ENCODE results near the gene NFYC.

DNA sequence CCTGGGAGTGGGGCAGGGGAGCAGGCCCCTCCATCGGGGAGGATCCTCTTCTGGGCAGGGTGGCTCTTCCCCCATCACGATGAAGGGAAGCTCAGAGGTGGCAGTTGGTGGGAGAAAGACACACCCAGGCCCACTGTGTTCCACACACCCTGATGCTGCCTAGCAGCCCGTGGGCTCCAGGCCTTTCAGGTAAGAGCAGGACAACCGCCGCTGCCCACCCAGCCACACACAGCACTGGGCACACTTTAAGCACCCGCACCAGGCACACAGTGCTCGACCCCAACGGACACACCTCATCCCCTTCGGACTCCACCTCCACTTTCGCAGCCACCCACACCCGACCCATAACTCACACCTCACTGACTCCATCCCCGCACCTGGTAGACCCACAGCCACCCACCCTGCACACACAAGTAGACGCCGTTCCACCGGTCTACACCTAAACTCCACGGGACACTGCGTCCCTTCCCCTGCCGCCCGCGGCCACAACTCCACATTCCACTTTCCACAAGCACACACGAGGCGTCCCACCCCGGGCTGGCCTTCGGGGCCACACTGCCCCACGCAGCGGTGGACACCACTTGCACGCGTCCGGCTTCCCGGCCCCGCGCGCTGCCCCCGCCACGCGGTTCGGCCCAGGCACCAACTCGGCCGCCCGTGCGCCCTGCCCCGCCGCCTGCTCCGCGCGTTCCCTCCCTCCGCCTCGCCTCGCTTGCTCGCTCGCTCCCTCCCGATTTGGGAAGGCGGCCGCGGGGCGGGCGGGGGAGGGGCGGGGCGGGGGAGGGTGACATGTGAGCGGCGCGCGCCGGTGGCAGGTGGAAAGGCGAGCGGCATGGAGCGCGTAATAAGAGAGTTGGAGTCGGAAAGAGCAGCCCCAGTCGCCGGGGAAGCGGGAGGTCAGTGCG, 91.7 kb downstream of the NFYC start, which contains the start of gene KCNQ4:
- TF ChIP-seq POLR2AphosphoS5 (IDR thresholded peaks at IDR 0.05; ENCODE audit: low read depth, low read length): no peak
- TF ChIP-seq REST (IDR thresholded peaks at IDR 0.05; ENCODE audit: insufficient read depth in 1 of 2, low read depth in 2 of 2, low read length in 2 of 2): no peak
- TF ChIP-seq TAF1 (IDR thresholded peaks at IDR 0.05; ENCODE audit: borderline replicate concordance, insufficient read depth, low read length): no peak

All from PFSK-1 (cell line).